IPS-18a (cell line): ENCODE results near the gene MLH3.

Source experiments
- H3K27ac ChIP-seq: one replicate; pipeline ENCODE4 v1.5.1; 2013; ENCODE audit warnings: low read length
- H3K27me3 ChIP-seq: one replicate; pipeline ENCODE4 v1.6.1; 2013; ENCODE audit warnings: mild to moderate bottlenecking, low read length; ENCODE audit not compliant: control insufficient read depth, insufficient read depth
- H3K36me3 ChIP-seq: one replicate; pipeline ENCODE4 v1.6.1; 2013; ENCODE audit warnings: low read depth, low read length; ENCODE audit not compliant: control insufficient read depth
- H3K4me1 ChIP-seq: one replicate; pipeline ENCODE4 v1.6.1; 2013; ENCODE audit warnings: low read depth, low read length; ENCODE audit not compliant: control insufficient read depth
- H3K4me3 ChIP-seq: one replicate; pipeline ENCODE4 v1.5.1; 2013; ENCODE audit warnings: low read length
- H3K9ac ChIP-seq: one replicate; pipeline ENCODE4 v1.6.1; 2013; ENCODE audit warnings: mild to moderate bottlenecking, low read length, moderate library complexity
- H3K9me3 ChIP-seq: one replicate; pipeline ENCODE4 v1.6.1; 2013; ENCODE audit warnings: low read depth, low read length; ENCODE audit not compliant: control insufficient read depth

MLH3 gene

GRCh38 chr14:74976264-74977113 is 74.8 kb downstream of the MLH3 start:
- Histone ChIP-seq H3K9ac (no peak overlapping the region), H3K27me3 (no peaks in the 10 kb centered on the region), H3K4me1 (peaks cover 29% of the 10 kb centered on the region), H3K9me3 (no peaks in the 10 kb centered on the region), H3K36me3 (no peaks in the 10 kb centered on the region), H3K27ac (no peak overlapping the region), H3K4me3 (no peak overlapping the region)

- Histone ChIP-seq H3K27ac (no peak overlapping the region), H3K9me3 (no peaks in the 10 kb centered on the region), H3K9ac (no peak overlapping the region)
These were observed 76.0 kb downstream of the MLH3 start for GRCh38 chr14:74975059-74975810.

DNA sequence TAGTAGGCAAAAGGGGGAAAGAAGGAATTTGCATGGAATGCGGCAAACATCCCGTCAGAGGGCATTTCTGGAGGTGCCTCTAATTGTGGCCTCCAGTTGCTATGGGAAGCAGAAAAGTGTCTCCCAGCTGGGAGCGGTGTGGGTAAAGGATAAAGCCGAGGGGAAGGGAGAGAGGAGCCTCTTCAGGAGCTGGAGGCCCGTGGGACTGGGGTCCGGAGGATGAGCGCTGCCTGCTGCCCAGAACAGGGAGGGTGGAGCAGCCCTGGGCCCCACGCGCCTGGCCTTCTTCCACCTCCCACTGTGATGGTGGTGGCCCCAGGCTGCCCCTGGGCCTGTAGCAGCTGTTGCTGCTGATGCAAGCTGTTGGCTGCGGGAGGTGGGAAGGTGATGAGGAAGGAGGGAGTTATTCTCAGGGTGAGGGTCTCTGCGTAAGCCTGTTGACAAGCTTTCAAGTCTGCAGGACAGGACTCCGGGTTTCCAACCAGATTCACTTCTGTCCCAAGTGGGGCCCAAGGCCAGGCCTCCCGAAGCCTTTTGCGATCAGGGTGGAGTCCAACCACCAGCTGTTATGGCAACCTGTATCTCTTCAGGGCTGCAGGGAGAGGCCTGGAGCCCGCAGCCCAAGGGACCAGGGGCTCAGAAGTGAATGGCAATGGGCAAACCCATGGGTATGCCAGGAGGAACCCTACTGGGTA is 76.8 kb downstream of the MLH3 start:
- Histone ChIP-seq H3K9me3 (no peaks in the 10 kb centered on the region), H3K27ac (no peak overlapping the region), H3K4me3 (no peak overlapping the region), H3K36me3 (no peaks in the 10 kb centered on the region), H3K4me1 (peaks cover 24% of the 10 kb centered on the region), H3K27me3 (no peaks in the 10 kb centered on the region), H3K9ac (no peak overlapping the region)

More at GRCh38 chr14:74975059-74975810, 76.0 kb downstream of the MLH3 start:
- no peaks in the 10 kb centered on the region for H3K36me3 ChIP-seq
- no peaks in the 10 kb centered on the region for H3K27me3 ChIP-seq
- H3K4me1 ChIP-seq: peaks cover 25% of the 10 kb centered on the region
- no peak overlapping the region for H3K4me3 ChIP-seq

DNA sequence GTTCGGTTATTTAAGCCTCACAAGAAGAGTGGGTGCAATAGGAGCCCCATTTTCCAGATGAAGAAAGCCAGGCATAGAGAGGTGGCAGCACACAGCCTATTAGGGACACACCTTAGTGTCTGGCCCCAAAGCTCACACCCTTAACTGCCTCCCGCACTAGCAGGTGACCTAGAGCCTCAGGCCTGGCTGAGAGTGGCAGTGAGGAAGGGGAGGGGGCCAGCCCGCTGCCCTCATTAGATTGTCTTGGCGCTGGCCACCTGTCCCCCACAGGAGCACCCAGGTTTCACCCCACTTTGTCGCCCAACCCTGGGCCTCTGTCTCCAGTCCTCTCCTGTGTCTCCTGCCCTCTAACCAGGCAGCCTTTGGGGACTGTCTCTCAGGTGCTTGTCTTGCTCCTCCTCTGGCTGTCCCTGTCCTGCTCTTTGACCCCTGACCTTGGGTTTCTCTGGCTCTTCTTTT is 77.3 kb downstream of the MLH3 start:
- H3K27ac ChIP-seq: no peak overlapping the region
- no peaks in the 10 kb centered on the region for H3K9me3 ChIP-seq
- no peak overlapping the region for H3K9ac ChIP-seq

DNA sequence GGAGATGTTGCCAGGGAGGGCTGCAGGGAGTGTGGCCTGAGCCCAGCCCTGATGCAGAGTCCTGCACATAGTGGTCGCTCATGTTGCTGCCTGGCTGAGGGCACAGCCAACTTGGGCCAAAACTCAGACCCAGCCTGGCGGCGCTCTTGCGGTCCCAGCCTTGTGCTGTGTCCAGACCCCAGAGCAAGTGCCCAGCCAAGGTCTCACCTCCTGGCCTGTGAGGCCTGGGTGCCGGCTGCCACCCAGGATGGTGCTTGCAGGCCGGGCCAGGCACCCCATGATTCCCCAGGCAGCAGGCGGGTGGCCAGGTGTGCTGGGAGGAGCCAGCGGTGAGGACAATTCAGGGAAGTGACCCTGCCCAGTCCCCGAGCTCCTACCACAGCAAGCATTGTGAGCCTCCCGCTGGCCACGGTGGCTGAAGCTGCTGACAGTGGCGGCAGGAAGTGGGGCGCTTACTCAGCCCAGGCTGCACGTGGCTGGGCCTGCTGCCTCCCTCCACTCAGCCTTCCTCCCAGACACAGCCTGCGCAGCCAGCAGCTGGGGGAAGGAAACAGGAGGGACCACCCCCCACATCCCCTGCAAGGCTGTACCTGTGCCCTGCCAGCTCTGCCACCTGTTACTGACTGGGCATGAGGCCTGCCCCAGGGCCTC is 78.1 kb downstream of the MLH3 start:
- Histone ChIP-seq H3K36me3 (no peaks in the 10 kb centered on the region), H3K9me3 (no peaks in the 10 kb centered on the region), H3K9ac (no peak overlapping the region), H3K27me3 (no peaks in the 10 kb centered on the region), H3K4me3 (no peak overlapping the region), H3K27ac (no peak overlapping the region), H3K4me1 (peaks cover 12% of the 10 kb centered on the region)

More for the DNA sequence above, 77.3 kb downstream of the MLH3 start:
- H3K36me3 ChIP-seq: no peaks in the 10 kb centered on the region
- no peaks in the 10 kb centered on the region for H3K27me3 ChIP-seq
- H3K4me1 ChIP-seq: peaks cover 20% of the 10 kb centered on the region
- H3K4me3 ChIP-seq: no peak overlapping the region

- Histone ChIP-seq H3K4me1 (peaks cover 3% of the 10 kb centered on the region), H3K36me3 (no peaks in the 10 kb centered on the region), H3K9me3 (no peaks in the 10 kb centered on the region), H3K27ac (no peak overlapping the region), H3K9ac (no peak overlapping the region), H3K4me3 (no peak overlapping the region), H3K27me3 (no peaks in the 10 kb centered on the region)
These were observed 82.5 kb downstream of the MLH3 start for GRCh38 chr14:74968811-74969210.

GRCh38 chr14:74965486-74966153 is 85.6 kb downstream of the MLH3 start:
- Histone ChIP-seq H3K4me1 (no peaks in the 10 kb centered on the region), H3K27ac (no peak overlapping the region)

GRCh38 chr14:74964787-74965485 is 86.3 kb downstream of the MLH3 start:
- Histone ChIP-seq H3K27ac (no peak overlapping the region), H3K4me3 (no peak overlapping the region)

More at GRCh38 chr14:74965486-74966153, 85.6 kb downstream of the MLH3 start:
- Histone ChIP-seq H3K36me3 (no peaks in the 10 kb centered on the region), H3K4me3 (no peak overlapping the region), H3K9ac (no peak overlapping the region), H3K9me3 (no peaks in the 10 kb centered on the region), H3K27me3 (no peaks in the 10 kb centered on the region)

More at GRCh38 chr14:74964787-74965485, 86.3 kb downstream of the MLH3 start:
- Histone ChIP-seq H3K4me1 (no peaks in the 10 kb centered on the region), H3K36me3 (no peaks in the 10 kb centered on the region), H3K9me3 (no peaks in the 10 kb centered on the region), H3K27me3 (no peaks in the 10 kb centered on the region), H3K9ac (no peak overlapping the region)
